ENCODE data around the gene STUM.

Gene STUM

DNA sequence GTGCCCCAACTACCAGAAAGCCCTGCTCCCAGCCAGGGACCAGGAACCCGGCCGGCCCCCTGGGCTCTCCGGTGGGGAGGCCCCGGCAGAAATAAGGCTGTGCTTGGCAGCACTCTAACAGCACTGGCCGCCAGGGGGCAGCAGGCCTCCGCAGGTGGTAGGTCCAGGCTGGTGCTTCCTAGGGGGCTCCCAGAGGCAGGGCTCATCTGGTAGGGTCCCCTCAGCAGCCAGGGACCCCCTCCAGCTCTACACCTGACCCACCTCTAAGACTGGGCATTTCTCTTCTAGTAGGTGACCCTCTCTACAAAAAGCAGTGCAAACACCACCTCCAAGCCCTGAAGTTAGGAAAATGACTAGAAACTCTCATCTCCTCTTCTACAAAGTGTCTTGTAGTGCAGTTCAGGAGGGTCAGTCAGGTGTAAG lies 85.6 kb downstream of the STUM start:
- no peak for TF ChIP-seq EZH2 (IDR thresholded peaks at IDR 0.05; ENCODE audit: borderline replicate concordance, low read depth, low read length, severe bottlenecking)
- TF ChIP-seq, protein P1, sequence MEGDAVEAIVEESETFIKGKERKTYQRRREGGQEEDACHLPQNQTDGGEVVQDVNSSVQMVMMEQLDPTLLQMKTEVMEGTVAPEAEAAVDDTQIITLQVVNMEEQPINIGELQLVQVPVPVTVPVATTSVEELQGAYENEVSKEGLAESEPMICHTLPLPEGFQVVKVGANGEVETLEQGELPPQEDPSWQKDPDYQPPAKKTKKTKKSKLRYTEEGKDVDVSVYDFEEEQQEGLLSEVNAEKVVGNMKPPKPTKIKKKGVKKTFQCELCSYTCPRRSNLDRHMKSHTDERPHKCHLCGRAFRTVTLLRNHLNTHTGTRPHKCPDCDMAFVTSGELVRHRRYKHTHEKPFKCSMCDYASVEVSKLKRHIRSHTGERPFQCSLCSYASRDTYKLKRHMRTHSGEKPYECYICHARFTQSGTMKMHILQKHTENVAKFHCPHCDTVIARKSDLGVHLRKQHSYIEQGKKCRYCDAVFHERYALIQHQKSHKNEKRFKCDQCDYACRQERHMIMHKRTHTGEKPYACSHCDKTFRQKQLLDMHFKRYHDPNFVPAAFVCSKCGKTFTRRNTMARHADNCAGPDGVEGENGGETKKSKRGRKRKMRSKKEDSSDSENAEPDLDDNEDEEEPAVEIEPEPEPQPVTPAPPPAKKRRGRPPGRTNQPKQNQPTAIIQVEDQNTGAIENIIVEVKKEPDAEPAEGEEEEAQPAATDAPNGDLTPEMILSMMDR (IDR thresholded peaks at IDR 0.05; ENCODE audit: borderline replicate concordance, extremely low read depth, low read length, poor library complexity, severe bottlenecking) = peak; percentile 93
- peak; percentile 96 for ATAC-seq (ENCODE audit: insufficient read depth, low read depth)
- Histone ChIP-seq H3K9me3 (ENCODE audit: insufficient read depth, low read length, severe bottlenecking) (no peaks in the 10 kb centered on the region), H3K36me3 (ENCODE audit: insufficient read depth, low read length) (peaks cover 56% of the 10 kb centered on the region), H2AFZ (ENCODE audit: low read depth, low read length) (no peak overlapping the region), H4K20me1 (ENCODE audit: insufficient read depth, low read length) (peaks cover 3% of the 10 kb centered on the region; the same call in 1 of the 2 replicates), H3K4me3 (ENCODE audit: low read depth in 1 of 2, low read length in 2 of 2) (no peak overlapping the region), H3K4me2 (ENCODE audit: insufficient read depth, low read length) (no peak overlapping the region), H3K27ac (ENCODE audit: low read length) (no peak overlapping the region), H3K27me3 (ENCODE audit: insufficient read depth, low read length, poor library complexity) (no peaks in the 10 kb centered on the region), H3K4me1 (ENCODE audit: insufficient read depth, low read length) (no peaks in the 10 kb centered on the region), H3K9ac (ENCODE audit: low read depth, low read length) (no peak overlapping the region), H3K79me2 (ENCODE audit: insufficient read depth, low read length) (no peaks in the 10 kb centered on the region)
- DNase-seq = peak; percentile 78

DNA sequence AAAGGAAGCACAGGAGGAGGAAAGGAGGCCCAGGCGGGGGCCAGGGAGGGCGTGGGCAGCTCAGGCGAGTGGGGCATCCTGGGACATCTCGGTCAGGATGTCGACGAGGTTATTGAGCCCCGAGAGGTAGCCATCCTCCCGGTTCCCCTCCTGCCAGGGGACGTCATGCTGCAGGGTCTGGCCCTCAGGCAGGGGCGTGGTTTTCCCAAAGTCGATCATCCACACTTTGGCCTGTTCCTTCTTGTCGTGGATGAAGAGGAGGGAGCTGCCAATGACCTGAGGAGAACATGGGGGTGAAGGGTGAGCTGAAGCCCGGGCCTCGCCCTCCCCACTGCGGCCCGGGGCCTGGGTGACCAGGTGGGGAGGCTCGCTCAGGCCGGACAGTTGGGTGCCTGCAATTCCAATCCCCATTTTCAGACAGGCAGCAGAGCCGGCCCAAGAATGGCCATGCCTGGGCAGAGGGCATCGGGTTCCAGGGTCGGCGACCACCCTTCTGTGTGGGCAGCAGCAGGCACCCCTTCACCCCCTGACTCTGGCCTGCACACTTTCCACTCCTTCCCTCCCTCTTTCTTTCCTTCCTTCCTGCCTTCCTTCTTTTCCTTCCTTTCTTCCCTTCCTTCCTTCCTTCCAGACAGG lies 86.2 kb downstream of the STUM start:
- DNase-seq (no peak), ATAC-seq (ENCODE audit: insufficient read depth, low read depth) (no peak)
- Histone ChIP-seq H3K9ac (ENCODE audit: low read depth, low read length) (no peak overlapping the region), H3K36me3 (ENCODE audit: insufficient read depth, low read length) (peaks cover 62% of the 10 kb centered on the region), H3K4me2 (ENCODE audit: insufficient read depth, low read length) (no peak overlapping the region), H3K4me3 (ENCODE audit: low read depth in 1 of 2, low read length in 2 of 2) (no peak overlapping the region), H3K27me3 (ENCODE audit: insufficient read depth, low read length, poor library complexity) (no peaks in the 10 kb centered on the region), H3K79me2 (ENCODE audit: insufficient read depth, low read length) (no peaks in the 10 kb centered on the region), H2AFZ (ENCODE audit: low read depth, low read length) (no peak overlapping the region), H3K4me1 (ENCODE audit: insufficient read depth, low read length) (no peaks in the 10 kb centered on the region), H3K9me3 (ENCODE audit: insufficient read depth, low read length, severe bottlenecking) (no peaks in the 10 kb centered on the region), H4K20me1 (ENCODE audit: insufficient read depth, low read length) (peaks cover 3% of the 10 kb centered on the region; the same call in 1 of the 2 replicates), H3K27ac (ENCODE audit: low read length) (no peak overlapping the region)
- TF ChIP-seq, protein P1 (IDR thresholded peaks at IDR 0.05; ENCODE audit: borderline replicate concordance, extremely low read depth, low read length, poor library complexity, severe bottlenecking) = no peak
- no peak for TF ChIP-seq EZH2 (IDR thresholded peaks at IDR 0.05; ENCODE audit: borderline replicate concordance, low read depth, low read length, severe bottlenecking)

DNA sequence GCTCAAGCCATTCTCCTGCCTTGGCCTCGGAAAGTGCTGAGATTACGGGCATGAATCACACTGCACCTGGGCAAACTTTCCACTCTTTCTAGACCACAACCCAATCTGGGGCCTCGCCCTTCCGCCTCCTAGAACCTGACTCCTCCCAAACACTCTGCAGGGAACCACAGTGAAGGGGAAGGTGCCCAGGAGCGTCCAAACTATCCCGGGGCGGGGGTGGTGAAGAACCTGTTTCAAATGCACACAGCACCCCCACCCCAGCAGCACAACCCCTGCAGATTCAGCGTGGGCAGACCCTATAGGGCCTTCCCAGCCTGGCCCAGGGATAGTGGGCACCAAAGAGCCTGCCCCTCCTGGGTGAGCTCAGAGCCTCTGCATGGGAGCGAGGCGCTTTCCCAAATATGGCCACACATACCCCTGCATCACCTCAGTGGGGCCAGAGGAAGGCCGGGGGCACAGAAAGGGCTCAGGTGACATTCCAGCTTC lies 86.9 kb downstream of the STUM start:
- ATAC-seq (ENCODE audit: insufficient read depth, low read depth) = no peak
- no peak for DNase-seq
- no peak overlapping the region for H2AFZ ChIP-seq (ENCODE audit: low read depth, low read length)
- H3K9me3 ChIP-seq (ENCODE audit: insufficient read depth, low read length, severe bottlenecking) = no peaks in the 10 kb centered on the region
- no peak overlapping the region for H3K4me3 ChIP-seq (ENCODE audit: low read depth in 1 of 2, low read length in 2 of 2)
- TF ChIP-seq EZH2 (IDR thresholded peaks at IDR 0.05; ENCODE audit: borderline replicate concordance, low read depth, low read length, severe bottlenecking) = no peak
- TF ChIP-seq, protein P1 (IDR thresholded peaks at IDR 0.05; ENCODE audit: borderline replicate concordance, extremely low read depth, low read length, poor library complexity, severe bottlenecking) = no peak
- no peaks in the 10 kb centered on the region for H3K4me1 ChIP-seq (ENCODE audit: insufficient read depth, low read length)
- peaks cover 69% of the 10 kb centered on the region for H3K36me3 ChIP-seq (ENCODE audit: insufficient read depth, low read length)
- no peak overlapping the region for H3K4me2 ChIP-seq (ENCODE audit: insufficient read depth, low read length)
- peaks cover 3% of the 10 kb centered on the region; the same call in 1 of the 2 replicates for H4K20me1 ChIP-seq (ENCODE audit: insufficient read depth, low read length)
- no peak overlapping the region for H3K27ac ChIP-seq (ENCODE audit: low read length)
- no peaks in the 10 kb centered on the region for H3K27me3 ChIP-seq (ENCODE audit: insufficient read depth, low read length, poor library complexity)
- no peaks in the 10 kb centered on the region for H3K79me2 ChIP-seq (ENCODE audit: insufficient read depth, low read length)
- H3K9ac ChIP-seq (ENCODE audit: low read depth, low read length) = no peak overlapping the region

All from DND-41 (cell line).